ENCODE data around the gene SEMA5B.

GRCh38 chr3:122984007-122984406, 43.6 kb downstream of the SEMA5B start:
- TF ChIP-seq, protein P1, sequence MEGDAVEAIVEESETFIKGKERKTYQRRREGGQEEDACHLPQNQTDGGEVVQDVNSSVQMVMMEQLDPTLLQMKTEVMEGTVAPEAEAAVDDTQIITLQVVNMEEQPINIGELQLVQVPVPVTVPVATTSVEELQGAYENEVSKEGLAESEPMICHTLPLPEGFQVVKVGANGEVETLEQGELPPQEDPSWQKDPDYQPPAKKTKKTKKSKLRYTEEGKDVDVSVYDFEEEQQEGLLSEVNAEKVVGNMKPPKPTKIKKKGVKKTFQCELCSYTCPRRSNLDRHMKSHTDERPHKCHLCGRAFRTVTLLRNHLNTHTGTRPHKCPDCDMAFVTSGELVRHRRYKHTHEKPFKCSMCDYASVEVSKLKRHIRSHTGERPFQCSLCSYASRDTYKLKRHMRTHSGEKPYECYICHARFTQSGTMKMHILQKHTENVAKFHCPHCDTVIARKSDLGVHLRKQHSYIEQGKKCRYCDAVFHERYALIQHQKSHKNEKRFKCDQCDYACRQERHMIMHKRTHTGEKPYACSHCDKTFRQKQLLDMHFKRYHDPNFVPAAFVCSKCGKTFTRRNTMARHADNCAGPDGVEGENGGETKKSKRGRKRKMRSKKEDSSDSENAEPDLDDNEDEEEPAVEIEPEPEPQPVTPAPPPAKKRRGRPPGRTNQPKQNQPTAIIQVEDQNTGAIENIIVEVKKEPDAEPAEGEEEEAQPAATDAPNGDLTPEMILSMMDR (conservative IDR thresholded peaks at IDR 0.05), result no peak
- TF ChIP-seq EZH2 (IDR thresholded peaks at IDR 0.05; ENCODE audit: low read depth), result no peak

Measured in PC-9 (cell line).